ENCODE results near the gene ARID3A. TPM values are rescaled to one million over a fixed set of nuclear protein-coding genes. Genes with fewer than 3 reads are reported as not detected.

The ARID3A gene
- total RNA-seq, 2 donors from 2014 or later = 42.8 to 46.1 TPM

GRCh38 chr19:1009041-1009980 is 83.5 kb downstream of the ARID3A start:
- no peaks in the 10 kb centered on the region for H3K9me3 Mint-ChIP-seq
- DNase-seq (ENCODE audit: low spot score) (no peak), ATAC-seq (no peak)
- H3K4me3 Mint-ChIP-seq = no peak overlapping the region
- H3K36me3 Mint-ChIP-seq = no peaks in the 10 kb centered on the region
- H3K27me3 Mint-ChIP-seq = no peaks in the 10 kb centered on the region
- no peak overlapping the region for H3K27ac Mint-ChIP-seq
- peaks cover 0 to 9% of the 10 kb centered on the region in 2 donors for H3K4me1 Mint-ChIP-seq (ENCODE audit: low read depth in 2 of 2)

- no peak for DNase-seq (ENCODE audit: low spot score)
- Mint-ChIP-seq H3K27me3 (no peaks in the 10 kb centered on the region), H3K9me3 (no peaks in the 10 kb centered on the region), H3K36me3 (no peaks in the 10 kb centered on the region), H3K4me1 (ENCODE audit: low read depth in 2 of 2) (peaks cover 0 to 9% of the 10 kb centered on the region in 2 donors), H3K4me3 (no peak overlapping the region), H3K27ac (no peak overlapping the region)
- no peak for ATAC-seq
Observed at GRCh38 chr19:1009981-1010538, 84.2 kb downstream of the ARID3A start.

- Mint-ChIP-seq H3K27ac (no peak overlapping the region), H3K4me3 (no peak overlapping the region), H3K27me3 (no peaks in the 10 kb centered on the region), H3K36me3 (no peaks in the 10 kb centered on the region), H3K9me3 (no peaks in the 10 kb centered on the region), H3K4me1 (ENCODE audit: low read depth in 2 of 2) (peaks cover 0 to 9% of the 10 kb centered on the region in 2 donors)
- DNase-seq (ENCODE audit: low spot score) (no peak), ATAC-seq (no peak)
Observed at GRCh38 chr19:1010586-1011510, 85.0 kb downstream of the ARID3A start.

- H3K27ac Mint-ChIP-seq = no peak overlapping the region
- no peaks in the 10 kb centered on the region for H3K36me3 Mint-ChIP-seq
- no peaks in the 10 kb centered on the region for H3K9me3 Mint-ChIP-seq
- H3K4me3 Mint-ChIP-seq = no peak overlapping the region
- DNase-seq (ENCODE audit: low spot score) (no peak), ATAC-seq (no peak)
- peaks cover 1 to 7% of the 10 kb centered on the region in 2 donors for H3K4me1 Mint-ChIP-seq (ENCODE audit: low read depth in 2 of 2)
- no peaks in the 10 kb centered on the region for H3K27me3 Mint-ChIP-seq
Observed at GRCh38 chr19:1011831-1012333, 86.0 kb downstream of the ARID3A start.

GRCh38 chr19:1012334-1012733 is 86.5 kb downstream of the ARID3A start:
- Mint-ChIP-seq H3K27ac (no peak overlapping the region), H3K9me3 (no peaks in the 10 kb centered on the region), H3K36me3 (no peaks in the 10 kb centered on the region), H3K4me1 (ENCODE audit: low read depth in 2 of 2) (peaks cover 6 to 8% of the 10 kb centered on the region in 2 donors), H3K4me3 (no peak overlapping the region), H3K27me3 (no peaks in the 10 kb centered on the region)
- ATAC-seq (no peak), DNase-seq (ENCODE audit: low spot score) (no peak)

GRCh38 chr19:1013218-1013617 is 87.4 kb downstream of the ARID3A start:
- Mint-ChIP-seq H3K9me3 (no peaks in the 10 kb centered on the region), H3K4me3 (no peak overlapping the region), H3K4me1 (ENCODE audit: low read depth in 2 of 2) (peaks cover 14 to 15% of the 10 kb centered on the region in 2 donors), H3K27me3 (no peaks in the 10 kb centered on the region), H3K36me3 (no peaks in the 10 kb centered on the region), H3K27ac (no peak overlapping the region)
- DNase-seq (ENCODE audit: low spot score) (no peak), ATAC-seq (no peak)

- H3K4me1 Mint-ChIP-seq (ENCODE audit: low read depth in 2 of 2) = peaks cover 14 to 15% of the 10 kb centered on the region in 2 donors
- no peaks in the 10 kb centered on the region for H3K36me3 Mint-ChIP-seq
- H3K9me3 Mint-ChIP-seq = no peaks in the 10 kb centered on the region
- H3K27me3 Mint-ChIP-seq = no peaks in the 10 kb centered on the region
- no peak for ATAC-seq
- no peak overlapping the region for H3K27ac Mint-ChIP-seq
- DNase-seq (ENCODE audit: low spot score) = no peak
- no peak overlapping the region for H3K4me3 Mint-ChIP-seq
Observed at GRCh38 chr19:1014161-1015060, 88.6 kb downstream of the ARID3A start.

GRCh38 chr19:1015061-1015781 is 89.4 kb downstream of the ARID3A start:
- Mint-ChIP-seq H3K9me3 (no peaks in the 10 kb centered on the region), H3K4me1 (ENCODE audit: low read depth in 2 of 2) (peaks cover 18% of the 10 kb centered on the region in 2 donors), H3K27ac (no peak overlapping the region), H3K27me3 (no peaks in the 10 kb centered on the region), H3K4me3 (no peak overlapping the region), H3K36me3 (no peaks in the 10 kb centered on the region)
- DNase-seq (ENCODE audit: low spot score) = no peak
- ATAC-seq = no peak

GRCh38 chr19:1015782-1016646 is 90.2 kb downstream of the ARID3A start:
- Mint-ChIP-seq H3K9me3 (no peaks in the 10 kb centered on the region), H3K4me3 (no peak overlapping the region), H3K36me3 (no peaks in the 10 kb centered on the region), H3K4me1 (ENCODE audit: low read depth in 2 of 2) (peaks cover 18 to 19% of the 10 kb centered on the region in 2 donors), H3K27me3 (no peaks in the 10 kb centered on the region), H3K27ac (no peak overlapping the region)
- DNase-seq (ENCODE audit: low spot score) (no peak), ATAC-seq (no peak)

- H3K9me3 Mint-ChIP-seq = no peaks in the 10 kb centered on the region
- peak overlapping the region in 1 of 2 donors; percentile 64 for H3K27ac Mint-ChIP-seq
- DNase-seq (ENCODE audit: low spot score) = no peak
- no peaks in the 10 kb centered on the region for H3K27me3 Mint-ChIP-seq
- H3K4me1 Mint-ChIP-seq (ENCODE audit: low read depth in 2 of 2) = peaks cover 24 to 26% of the 10 kb centered on the region in 2 donors
- no peaks in the 10 kb centered on the region for H3K36me3 Mint-ChIP-seq
- no peak for ATAC-seq
- H3K4me3 Mint-ChIP-seq = peak overlapping the region; percentile 31
Observed at GRCh38 chr19:1016647-1017114, 90.8 kb downstream of the ARID3A start.

GRCh38 chr19:1017115-1017905 is 91.5 kb downstream of the ARID3A start:
- Mint-ChIP-seq H3K4me3 (peak overlapping the region; percentile 31), H3K9me3 (no peaks in the 10 kb centered on the region), H3K27ac (peak overlapping the region; percentile 39 to 64), H3K27me3 (no peaks in the 10 kb centered on the region), H3K4me1 (ENCODE audit: low read depth in 2 of 2) (peaks cover 26 to 28% of the 10 kb centered on the region in 2 donors), H3K36me3 (no peaks in the 10 kb centered on the region)
- ATAC-seq = no peak
- DNase-seq (ENCODE audit: low spot score) = no peak

Data from natural killer cell treated with Interleukin-12 subunit alpha and Interleukin-12 subunit beta and Interleukin-15 and Interleukin-18, amount 100 ng/mL, for 72 hours (primary cell).